GM23338 (cell line): ENCODE measurements around the gene RIN3. TPM values are rescaled to one million over a fixed set of nuclear protein-coding genes. Genes with fewer than 3 reads are reported as not detected.

Experiments used
- ATAC-seq: fragments of 200-7000 bp; cut with Tn5 transposase; 3 replicates; pipeline ENCODE4 v1.9.1; 2020
- DNase-seq: peaks from one replicate; pipeline ENCODE4 v3.0.0-alpha.2; 2015; ENCODE audit warnings: low spot score
- H2AFZ ChIP-seq: fragments of 200-600 bp; sonication (generic); 2 replicates; pipeline ENCODE4 v1.8.0; 2016; ENCODE audit warnings: antibody characterized with exemption, mild to moderate bottlenecking, moderate library complexity
- H3F3A ChIP-seq: fragments of 200-600 bp; sonication (generic); replicated peaks from 2 replicates; pipeline ENCODE4 v1.8.0; 2017; ENCODE audit warnings: antibody characterized with exemption, mixed run types, low read depth
- H3K27ac ChIP-seq: fragments of 200-600 bp; sonication (generic); 2 replicates; pipeline ENCODE4 v1.6.1; 2016; ENCODE audit warnings: low read depth
- H3K27me3 ChIP-seq: fragments of 200-600 bp; sonication (generic); 2 replicates; pipeline ENCODE4 v1.8.0; 2016; ENCODE audit warnings: mild to moderate bottlenecking, mixed run types, moderate library complexity; ENCODE audit not compliant: insufficient read depth
- H3K36me3 ChIP-seq: fragments of 200-600 bp; sonication (generic); 2 replicates; pipeline ENCODE4 v1.8.0; 2016; ENCODE audit warnings: mild to moderate bottlenecking; ENCODE audit not compliant: insufficient read depth
- H3K4me1 ChIP-seq: fragments of 200-600 bp; sonication (generic); 2 replicates; pipeline ENCODE4 v1.8.0; 2016; ENCODE audit warnings: mild to moderate bottlenecking, moderate library complexity; ENCODE audit not compliant: insufficient read depth
- H3K4me2 ChIP-seq: fragments of 200-600 bp; sonication (generic); 2 replicates; pipeline ENCODE4 v1.7.1; 2017; ENCODE audit warnings: mixed run types
- H3K4me3 ChIP-seq: fragments of 200-600 bp; sonication (generic); 2 replicates; pipeline ENCODE4 v1.6.1; 2016; ENCODE audit warnings: mixed run types
- H3K79me2 ChIP-seq: fragments of 200-600 bp; sonication (generic); replicated peaks from 2 replicates; pipeline ENCODE4 v1.8.0; 2017; ENCODE audit warnings: mild to moderate bottlenecking; ENCODE audit not compliant: insufficient read depth
- H3K9me2 ChIP-seq: fragments of 200-600 bp; sonication (generic); 2 replicates; pipeline ENCODE4 v1.8.0; 2017; ENCODE audit not compliant: insufficient read depth
- H4K20me1 ChIP-seq: fragments of 200-600 bp; sonication (generic); replicated peaks from 2 replicates; pipeline ENCODE4 v1.8.0; 2017; ENCODE audit warnings: mild to moderate bottlenecking; ENCODE audit not compliant: insufficient read depth
- H3K27ac Mint-ChIP-seq: 2 replicates; pipeline ENCODE4 v1.8.0; 2020; ENCODE audit warnings: inconsistent platforms, mild to moderate bottlenecking, moderate library complexity, mixed read lengths
- H3K27me3 Mint-ChIP-seq: 3 replicates; pipeline ENCODE4 v1.8.0; 2022; ENCODE audit warnings: low read depth, mild to moderate bottlenecking, moderate library complexity, mixed read lengths, inconsistent platforms; ENCODE audit not compliant: insufficient read depth, poor library complexity
- H3K36me3 Mint-ChIP-seq: 3 replicates; pipeline ENCODE4 v1.8.0; 2021; ENCODE audit warnings: low read depth, mild to moderate bottlenecking, inconsistent platforms, moderate library complexity, mixed read lengths
- H3K4me1 Mint-ChIP-seq: 3 replicates; pipeline ENCODE4 v1.8.0; 2020; ENCODE audit warnings: mild to moderate bottlenecking, inconsistent platforms, mixed read lengths
- H3K4me3 Mint-ChIP-seq: 3 replicates; pipeline ENCODE4 v1.8.0; 2021; ENCODE audit warnings: moderate library complexity, mild to moderate bottlenecking, inconsistent platforms, mixed read lengths
- H3K9me3 Mint-ChIP-seq: 3 replicates; pipeline ENCODE4 v1.8.0; 2020; ENCODE audit warnings: moderate library complexity, mild to moderate bottlenecking, inconsistent platforms, mixed read lengths
- CREB1 ChIP-seq: fragments of 250-450 bp; sonication (Bioruptor Pico); IDR thresholded peaks from 2 replicates; pipeline ENCODE4 v1.5.0; 2020; ENCODE audit warnings: low read depth, mild to moderate bottlenecking, moderate library complexity
- EZH2phosphoT487 ChIP-seq: fragments of 200-600 bp; sonication (generic); IDR thresholded peaks from one replicate; pipeline ENCODE4 v1.8.1; 2018; ENCODE audit warnings: antibody characterized with exemption; ENCODE audit not compliant: unreplicated experiment
- JUNB ChIP-seq: IDR thresholded peaks from one replicate; pipeline ENCODE4 v1.6.1; 2016; ENCODE audit warnings: antibody characterized with exemption; ENCODE audit not compliant: unreplicated experiment
- POLR2AphosphoS5 ChIP-seq: IDR thresholded peaks from 2 replicates; pipeline ENCODE4 v1.6.1; 2016; ENCODE audit warnings: antibody characterized with exemption, low read depth
- ZNF114 ChIP-seq: fragments of 250-450 bp; sonication (Bioruptor Pico); IDR thresholded peaks from 2 replicates; pipeline ENCODE4 v1.5.0; 2020; ENCODE audit warnings: mild to moderate bottlenecking, moderate library complexity
- ZNF462 ChIP-seq: fragments of 250-450 bp; sonication (Bioruptor Pico); IDR thresholded peaks from 2 replicates; pipeline ENCODE4 v1.5.0; 2020; ENCODE audit warnings: mild to moderate bottlenecking, moderate library complexity
- polyA plus RNA-seq: library from polyadenylated mRNA; unstranded; fragments of >200 nt; fragmentation: Nextera tagmentation; extraction: Ambion mirVana; gene quantifications from 2 replicates; pipeline ENCODE4 v1.2.1, GENCODE V29; 2016
- total RNA-seq: library from RNA; depleted of rRNA; stranded (reverse); fragments of >200 nt; shearing (Covaris generic); gene quantifications from 2 replicates; pipeline ENCODE4 v1.2.3, GENCODE V29; 2014

The RIN3 gene
- total and polyA plus RNA-seq, 2 experiments from 2014 or later: 0.97 to 1.5 TPM

GRCh38 chr14:92581206-92581605 lies 67.6 kb downstream of the RIN3 start (continued):
- TF ChIP-seq ZNF462 (no peak), CREB1 (CRISPR knock-in tag) (no peak), ZNF114 (CRISPR knock-in tag) (no peak)

GRCh38 chr14:92581966-92582566 lies 68.5 kb downstream of the RIN3 start:
- TF ChIP-seq CREB1 (CRISPR knock-in tag) (no peak), EZH2phosphoT487 (no peak), JUNB (no peak), ZNF114 (CRISPR knock-in tag) (no peak), POLR2AphosphoS5 (no peak)
- Mint-ChIP-seq H3K4me3 (no peak overlapping the region), H3K9me3 (peaks cover 10% of the 10 kb centered on the region; the same call in 2 of the 3 replicates), H3K27ac (no peak overlapping the region), H3K27me3 (peaks cover 7% of the 10 kb centered on the region), H3K4me1 (peaks cover 3% of the 10 kb centered on the region; the same call in 1 of the 3 replicates), H3K36me3 (peaks cover 9% of the 10 kb centered on the region; the same call in 1 of the 3 replicates)
- H3K36me3 ChIP-seq: no peaks in the 10 kb centered on the region
- no peaks in the 10 kb centered on the region; the same call in 1 of the 2 replicates for H3K9me2 ChIP-seq
- H3K4me3 ChIP-seq: no peak overlapping the region
- no peak overlapping the region for H3K27ac ChIP-seq
- ATAC-seq (no peak), DNase-seq (no peak)
- no peaks in the 10 kb centered on the region for H3K79me2 ChIP-seq
- no peaks in the 10 kb centered on the region for H3K4me1 ChIP-seq
- H2AFZ ChIP-seq: no peak overlapping the region
- H3K4me2 ChIP-seq: no peak overlapping the region
- no peaks in the 10 kb centered on the region for H3K27me3 ChIP-seq
- no peaks in the 10 kb centered on the region for H4K20me1 ChIP-seq
- H3F3A ChIP-seq: no peaks in the 10 kb centered on the region
